ENCODE measurements around the gene PRUNE2.
"Not testable (repeated sequence)": the region's sequence is repeated elsewhere in the genome, so short reads cannot be mapped to it uniquely, and the experiment has no call there.

Gene PRUNE2, protein sequence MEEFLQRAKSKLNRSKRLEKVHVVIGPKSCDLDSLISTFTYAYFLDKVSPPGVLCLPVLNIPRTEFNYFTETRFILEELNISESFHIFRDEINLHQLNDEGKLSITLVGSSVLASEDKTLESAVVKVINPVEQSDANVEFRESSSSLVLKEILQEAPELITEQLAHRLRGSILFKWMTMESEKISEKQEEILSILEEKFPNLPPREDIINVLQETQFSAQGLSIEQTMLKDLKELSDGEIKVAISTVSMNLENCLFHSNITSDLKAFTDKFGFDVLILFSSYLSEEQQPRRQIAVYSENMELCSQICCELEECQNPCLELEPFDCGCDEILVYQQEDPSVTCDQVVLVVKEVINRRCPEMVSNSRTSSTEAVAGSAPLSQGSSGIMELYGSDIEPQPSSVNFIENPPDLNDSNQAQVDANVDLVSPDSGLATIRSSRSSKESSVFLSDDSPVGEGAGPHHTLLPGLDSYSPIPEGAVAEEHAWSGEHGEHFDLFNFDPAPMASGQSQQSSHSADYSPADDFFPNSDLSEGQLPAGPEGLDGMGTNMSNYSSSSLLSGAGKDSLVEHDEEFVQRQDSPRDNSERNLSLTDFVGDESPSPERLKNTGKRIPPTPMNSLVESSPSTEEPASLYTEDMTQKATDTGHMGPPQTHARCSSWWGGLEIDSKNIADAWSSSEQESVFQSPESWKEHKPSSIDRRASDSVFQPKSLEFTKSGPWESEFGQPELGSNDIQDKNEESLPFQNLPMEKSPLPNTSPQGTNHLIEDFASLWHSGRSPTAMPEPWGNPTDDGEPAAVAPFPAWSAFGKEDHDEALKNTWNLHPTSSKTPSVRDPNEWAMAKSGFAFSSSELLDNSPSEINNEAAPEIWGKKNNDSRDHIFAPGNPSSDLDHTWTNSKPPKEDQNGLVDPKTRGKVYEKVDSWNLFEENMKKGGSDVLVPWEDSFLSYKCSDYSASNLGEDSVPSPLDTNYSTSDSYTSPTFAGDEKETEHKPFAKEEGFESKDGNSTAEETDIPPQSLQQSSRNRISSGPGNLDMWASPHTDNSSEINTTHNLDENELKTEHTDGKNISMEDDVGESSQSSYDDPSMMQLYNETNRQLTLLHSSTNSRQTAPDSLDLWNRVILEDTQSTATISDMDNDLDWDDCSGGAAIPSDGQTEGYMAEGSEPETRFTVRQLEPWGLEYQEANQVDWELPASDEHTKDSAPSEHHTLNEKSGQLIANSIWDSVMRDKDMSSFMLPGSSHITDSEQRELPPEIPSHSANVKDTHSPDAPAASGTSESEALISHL (N-terminal part only)

DNA sequence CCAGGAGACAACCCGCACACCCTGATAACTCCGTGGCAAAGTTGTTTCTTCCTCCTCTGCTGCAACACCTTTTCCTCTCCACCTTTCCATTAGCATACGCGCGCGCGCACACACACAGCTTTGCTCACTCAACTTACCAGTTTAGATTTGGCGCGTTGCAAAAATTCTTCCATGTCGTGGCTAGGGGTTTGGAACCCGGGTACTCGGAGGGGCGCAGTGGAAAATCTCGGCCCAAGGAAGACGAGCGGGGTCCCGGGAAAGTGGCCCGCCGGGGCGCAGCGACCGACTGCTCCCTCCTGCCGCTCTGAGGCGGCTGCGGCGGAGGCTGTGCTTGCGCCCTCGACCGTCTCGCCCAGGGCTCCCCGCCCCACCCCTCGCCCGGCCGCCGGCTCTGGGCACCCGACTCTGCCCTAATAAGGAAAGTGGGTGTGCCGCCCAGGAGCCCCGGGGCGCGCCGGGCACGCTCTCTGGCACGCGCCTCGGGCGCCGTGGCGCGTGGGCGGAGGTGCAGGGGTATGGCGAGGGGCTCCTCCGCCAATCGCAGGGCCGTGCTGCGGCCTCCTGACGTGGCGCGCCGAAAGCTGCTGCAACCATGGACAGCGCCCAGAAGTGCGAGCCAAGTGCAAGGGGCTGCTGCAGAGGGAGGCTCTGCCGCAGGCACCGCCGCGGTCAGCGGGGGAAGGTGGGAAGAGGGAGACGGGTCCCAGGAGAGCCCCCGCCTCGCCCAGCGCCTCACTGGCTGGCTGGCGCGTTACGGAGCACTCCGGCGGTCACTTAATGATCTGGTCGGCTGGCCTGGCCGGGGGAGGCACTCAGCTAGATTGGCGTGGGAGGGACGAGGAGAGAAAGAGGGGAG lies at the start of gene PRUNE2:
PRUNE2 (minus strand) TSS at position 324 of the 856 bp plus-strand sequence; CDS start at position 173, 151 bp downstream.
- DNase-seq (ENCODE audit: low read depth in 2 of 2), result no peak

- DNase-seq (ENCODE audit: low read depth in 2 of 2), result not testable (repeated sequence)
Measured at GRCh38 chr9:76955406-76955805, 49.5 kb upstream of the PRUNE2 start.

GRCh38 chr9:76949865-76950264 lies 44.0 kb upstream of the PRUNE2 start:
- DNase-seq (ENCODE audit: low read depth in 2 of 2), result no peak

DNA sequence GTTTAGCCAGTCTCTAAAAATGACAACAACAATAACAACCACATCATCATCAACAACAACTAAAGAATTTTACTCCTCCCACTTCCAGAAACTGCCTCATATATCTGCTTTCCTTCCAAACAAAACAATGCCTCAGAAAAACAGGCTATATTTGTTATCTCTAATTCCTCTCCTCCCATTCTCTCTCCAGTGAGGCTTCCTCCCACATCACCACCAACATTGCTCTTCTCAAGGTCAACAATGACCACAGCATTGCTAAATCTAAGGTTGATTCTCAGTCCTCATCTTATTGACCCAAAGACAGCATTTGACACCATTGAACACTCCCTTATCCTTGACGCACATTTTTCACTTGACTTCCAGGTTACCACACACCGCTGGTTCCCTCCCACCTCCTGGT lies 38.1 kb upstream of the PRUNE2 start:
- DNase-seq (ENCODE audit: low read depth in 2 of 2), result no peak

DNA sequence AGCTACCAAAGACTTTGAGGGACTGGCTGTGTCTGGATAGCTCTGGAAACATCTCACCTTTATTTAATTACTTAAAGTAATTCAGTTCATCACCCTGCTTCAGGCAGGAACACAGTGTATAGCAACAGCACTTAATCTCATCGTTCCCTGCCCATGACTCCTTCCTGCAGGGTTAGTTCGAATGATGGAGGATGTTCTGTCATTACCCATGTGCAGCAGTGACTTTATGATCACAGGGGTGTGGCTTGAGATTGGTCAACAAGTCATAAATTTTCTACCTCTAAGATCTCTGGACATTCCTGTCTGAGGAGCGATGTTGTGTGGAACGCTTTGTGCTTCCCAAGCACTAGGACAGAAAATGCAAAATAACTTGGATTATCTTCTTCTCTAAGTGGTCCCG lies 37.1 kb upstream of the PRUNE2 start:
- no peak for DNase-seq (ENCODE audit: low read depth in 2 of 2)

DNA sequence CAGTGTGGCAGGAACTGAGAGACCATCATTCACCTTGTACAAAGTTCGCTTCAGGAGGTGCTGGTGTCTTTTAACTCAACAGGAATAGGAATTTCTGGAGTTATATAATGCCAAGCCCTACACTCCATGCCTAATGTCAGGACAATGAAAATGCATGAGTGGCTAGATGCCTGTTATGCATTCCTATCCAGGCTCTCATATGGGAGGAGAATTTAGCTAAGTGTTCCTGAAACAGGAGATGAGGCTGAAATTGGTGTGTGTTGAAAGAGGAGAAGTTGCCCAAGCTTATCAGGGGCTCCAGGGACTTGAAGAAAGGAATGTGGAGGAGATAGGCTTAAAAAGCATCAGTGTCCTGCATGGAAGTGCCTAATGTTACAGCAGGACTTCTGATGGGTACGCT lies 26.8 kb upstream of the PRUNE2 start:
- DNase-seq (ENCODE audit: low read depth in 2 of 2), result no peak

GRCh38 chr9:76932265-76932664 lies 26.4 kb upstream of the PRUNE2 start:
- no peak for DNase-seq (ENCODE audit: low read depth in 2 of 2)

DNA sequence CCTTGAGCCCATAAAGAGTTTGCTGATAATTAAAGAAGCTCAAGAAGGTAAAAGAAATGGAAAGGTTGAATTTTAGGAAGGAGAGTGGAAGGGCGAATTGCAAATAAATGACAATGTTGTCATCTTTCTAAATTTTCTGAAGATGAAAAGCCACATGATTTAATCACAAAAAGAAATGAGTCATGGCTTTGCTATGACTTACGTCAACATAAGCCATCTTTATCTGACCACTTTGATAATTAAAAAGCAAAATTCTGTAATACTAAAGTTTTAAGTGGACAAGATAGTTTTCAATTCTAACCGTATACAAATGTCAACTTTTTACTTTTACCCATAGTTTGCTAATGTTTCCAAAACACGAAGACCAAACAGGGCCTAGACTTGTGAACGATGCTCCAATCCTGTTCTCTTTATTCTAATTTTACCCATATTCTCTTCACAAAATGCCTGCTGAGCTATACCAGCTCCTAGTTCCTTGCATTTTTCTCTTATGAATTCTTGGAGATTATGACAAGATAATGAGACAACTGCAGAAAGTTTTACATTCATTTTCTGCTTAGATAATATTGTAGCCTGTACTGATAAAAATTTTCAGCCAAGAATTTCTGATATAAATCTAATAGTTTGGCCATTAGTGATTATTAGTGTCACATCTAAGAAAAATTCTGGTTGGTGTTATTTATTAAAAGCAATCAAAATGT lies 21.8 kb upstream of the PRUNE2 start:
- no peak for DNase-seq (ENCODE audit: low read depth in 2 of 2)

GRCh38 chr9:76926846-76927245 lies 20.9 kb upstream of the PRUNE2 start:
- no peak for DNase-seq (ENCODE audit: low read depth in 2 of 2)

GRCh38 chr9:76926324-76926741 lies 20.4 kb upstream of the PRUNE2 start:
- DNase-seq (ENCODE audit: low read depth in 2 of 2), result no peak

- DNase-seq (ENCODE audit: low read depth in 2 of 2), result no peak
Measured at GRCh38 chr9:76921165-76921564, 15.3 kb upstream of the PRUNE2 start.

DNA sequence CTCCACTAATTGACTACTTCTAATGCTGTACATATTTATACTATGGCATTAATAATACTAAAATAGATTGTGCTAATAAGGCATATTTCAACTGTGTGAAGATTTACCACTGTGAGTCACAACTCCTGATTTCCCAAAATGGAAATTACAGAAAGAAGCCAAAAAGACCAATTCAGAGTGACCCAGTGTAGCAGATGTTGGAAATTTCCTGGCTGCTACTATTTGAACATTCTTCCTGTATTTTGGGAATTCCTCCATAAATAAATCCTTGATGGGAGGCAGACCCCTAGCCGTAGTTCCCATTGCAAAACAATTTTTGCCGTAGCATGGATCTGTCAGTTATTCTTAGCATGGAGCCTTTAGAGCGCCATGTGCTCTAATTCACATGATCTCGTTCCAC lies 11.4 kb upstream of the PRUNE2 start:
- no peak for DNase-seq (ENCODE audit: low read depth in 2 of 2)

DNA sequence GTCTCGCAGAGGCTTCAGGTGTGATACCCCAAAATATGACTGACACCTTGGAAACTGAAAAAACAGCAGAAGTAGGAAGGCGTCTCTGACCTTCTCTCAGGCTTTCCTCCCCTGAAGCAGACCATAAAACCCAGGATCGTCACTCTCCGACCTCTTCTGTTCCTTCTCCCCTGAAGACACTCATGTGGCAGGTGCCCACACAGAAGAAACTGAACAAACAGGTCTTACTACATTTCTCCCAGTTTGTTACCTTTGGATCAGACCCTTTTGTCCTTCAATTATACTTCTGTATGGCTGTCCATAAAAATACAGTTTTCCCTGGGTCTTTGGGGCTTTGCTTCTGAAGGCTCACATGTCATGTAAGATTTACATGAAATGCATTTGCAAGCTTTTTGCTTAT lies 10.3 kb upstream of the PRUNE2 start:
- no peak for DNase-seq (ENCODE audit: low read depth in 2 of 2)

DNA sequence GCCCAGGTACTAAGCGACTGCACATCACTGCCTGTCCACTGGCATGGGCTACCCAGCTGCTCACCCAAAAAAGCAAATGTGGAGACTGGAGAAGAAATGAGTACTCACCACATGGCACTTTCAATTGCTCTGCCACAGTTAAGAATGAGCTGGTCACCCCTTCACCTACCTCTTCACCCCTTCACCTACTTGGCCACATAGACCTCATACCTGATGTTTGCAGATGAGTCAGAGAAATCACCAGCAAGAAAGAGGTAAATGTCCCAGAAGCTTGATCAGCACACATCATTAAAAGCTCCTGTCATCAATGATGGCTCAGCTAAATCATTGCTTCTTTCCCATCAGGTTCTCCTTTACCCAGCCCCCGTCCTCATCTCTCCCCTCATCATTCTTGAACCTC lies 7.6 kb upstream of the PRUNE2 start:
- no peak for DNase-seq (ENCODE audit: low read depth in 2 of 2)

DNA sequence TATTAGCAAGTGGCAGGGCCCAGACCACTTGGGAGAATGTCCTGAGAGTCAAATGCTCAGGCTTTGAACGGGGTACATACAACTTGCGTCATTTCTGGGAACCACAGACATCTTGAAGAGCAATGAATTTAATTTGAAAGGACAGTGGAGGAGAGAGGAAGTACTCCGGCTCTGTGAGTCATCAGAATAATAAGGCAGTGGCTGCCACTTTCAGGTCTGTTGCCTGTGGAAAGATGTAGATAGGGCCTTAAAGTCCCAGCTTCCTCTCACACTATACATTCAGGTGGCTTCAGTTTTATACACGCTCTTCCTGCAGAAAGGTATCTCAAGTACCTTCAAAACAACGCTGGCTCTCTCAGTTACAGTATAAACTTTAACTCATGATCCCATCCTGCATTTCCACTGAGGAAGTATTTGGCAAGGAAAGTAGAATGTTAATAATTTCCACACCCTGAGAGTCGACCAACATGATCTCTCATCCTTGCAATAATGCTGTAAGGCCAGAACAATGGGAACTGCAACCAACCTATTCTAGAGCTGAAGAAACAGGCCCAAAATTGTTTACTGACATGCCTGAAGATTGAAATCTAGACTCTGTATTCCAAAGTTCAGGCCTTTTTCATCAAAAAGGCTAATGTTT lies 6.8 kb upstream of the PRUNE2 start:
- DNase-seq (ENCODE audit: low read depth in 2 of 2), result no peak

GRCh38 chr9:76911971-76912370 lies 6.1 kb upstream of the PRUNE2 start:
- DNase-seq (ENCODE audit: low read depth in 2 of 2), result no peak

GRCh38 chr9:76910861-76911260 lies 4.9 kb upstream of the PRUNE2 start:
- DNase-seq (ENCODE audit: low read depth in 2 of 2), result no peak

- DNase-seq (ENCODE audit: low read depth in 2 of 2), result no peak
Measured at GRCh38 chr9:76906647-76906975, 697 bp upstream of the PRUNE2 start.

DNA sequence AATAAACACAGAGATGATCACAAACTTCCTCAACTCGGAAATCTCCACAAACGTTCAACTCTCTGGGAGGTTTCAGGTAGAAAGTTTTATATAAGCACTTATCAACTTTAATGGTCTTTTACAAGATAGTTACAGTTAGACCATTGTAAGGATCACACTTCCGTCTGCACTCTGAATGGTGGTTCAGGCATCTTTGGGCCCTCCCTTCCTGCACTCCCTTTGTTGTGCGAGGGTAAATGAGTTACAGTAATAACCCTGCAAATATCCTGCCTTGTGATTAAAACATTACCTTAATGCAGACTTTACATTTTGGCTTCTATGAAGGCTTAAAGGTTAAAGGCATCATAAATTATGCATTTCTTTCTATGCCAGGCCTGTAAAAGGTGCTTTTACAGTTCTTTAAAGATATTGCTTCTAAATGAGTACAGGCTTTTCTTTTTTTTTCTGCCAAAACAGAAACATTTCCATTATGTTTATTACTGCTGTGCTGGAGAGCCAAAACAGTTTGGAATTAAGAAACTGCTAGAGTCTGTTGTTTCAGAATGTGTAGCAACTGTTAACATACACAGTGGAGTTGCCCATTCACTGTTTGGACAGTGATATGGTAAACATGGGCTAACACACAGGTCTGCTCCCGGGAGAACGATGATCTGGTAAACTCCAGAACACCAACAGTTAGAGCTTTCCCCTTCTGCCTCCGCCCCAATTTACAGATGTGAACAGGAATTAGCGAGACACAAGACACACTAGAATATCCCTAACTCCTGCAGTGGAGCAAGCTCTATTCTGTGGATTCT lies 1.1 kb downstream of the PRUNE2 start:
- no peak for DNase-seq (ENCODE audit: low read depth in 2 of 2)

All from stimulated activated CD8-positive, alpha-beta memory T cell treated with anti-CD3 and anti-CD28 coated beads, Interleukin-7, amount 100 ng/mL, for 1 hour (primary cell).